Renal cortical epithelial cell (primary cell): ENCODE data around the gene KIFC1. TPM values are rescaled to one million over a fixed set of nuclear protein-coding genes. Genes with fewer than 3 reads are reported as not detected.
A peak's percentile ranks its signal among the peaks of the same experiment; 100 is the strongest.

Experiments
- DNase-seq: peaks from one replicate; pipeline ENCODE4 v3.0.0-alpha.2; 2011; ENCODE audit warnings: low read depth
- total RNA-seq: library from RNA; depleted of rRNA; stranded (reverse); fragments of >200 nt; gene quantifications from 2 replicates; pipeline ENCODE4 v1.2.3, GENCODE V29; 2014

The KIFC1 gene
- total RNA-seq, 1 donor from 2014 or later: 0.70 TPM

DNA sequence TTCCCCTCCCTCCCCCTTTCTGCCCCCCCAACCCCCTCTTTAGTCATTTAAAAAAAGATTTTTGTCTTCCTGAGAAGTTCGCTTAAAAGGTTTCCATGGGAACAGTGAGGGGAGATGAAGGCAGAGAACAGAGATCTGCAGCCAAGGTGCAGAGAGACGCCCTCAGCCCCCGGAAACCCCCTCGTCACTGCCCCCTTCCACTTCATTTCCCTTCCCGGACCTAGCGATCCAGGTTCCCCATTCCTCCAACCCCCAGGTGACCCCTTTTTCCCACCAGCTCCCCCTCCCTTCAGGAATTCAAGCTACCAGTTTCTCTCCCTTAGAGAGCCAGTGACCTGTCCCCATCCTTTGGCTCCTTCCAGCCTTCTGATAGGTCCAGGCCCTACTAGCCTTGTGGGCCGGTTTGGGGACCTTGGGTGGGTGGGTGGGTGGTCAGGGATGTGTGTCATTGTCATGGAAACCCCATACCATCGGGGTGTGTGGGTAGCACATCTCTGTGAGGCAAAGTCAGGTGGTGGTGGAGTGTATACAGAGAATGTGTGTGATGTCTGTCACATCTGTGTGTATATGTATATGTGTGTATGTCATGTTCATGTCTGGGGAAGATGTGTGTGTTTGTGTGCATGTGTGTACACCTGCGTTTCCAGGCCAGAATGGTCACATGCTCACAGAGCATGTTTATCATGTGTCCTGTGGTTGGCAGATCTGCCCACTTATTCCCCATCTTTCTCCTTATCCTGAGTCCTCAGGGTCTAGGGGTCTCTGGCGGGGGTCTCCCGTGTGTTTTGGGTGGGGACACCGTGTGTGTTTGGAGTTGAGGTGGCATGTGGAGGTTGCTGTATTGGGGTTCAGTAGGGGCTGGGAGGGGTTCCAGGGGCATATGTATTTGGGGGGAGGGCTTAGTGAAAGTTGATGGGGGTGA lies 35.2 kb downstream of the KIFC1 start:
- DNase-seq: no peak

DNA sequence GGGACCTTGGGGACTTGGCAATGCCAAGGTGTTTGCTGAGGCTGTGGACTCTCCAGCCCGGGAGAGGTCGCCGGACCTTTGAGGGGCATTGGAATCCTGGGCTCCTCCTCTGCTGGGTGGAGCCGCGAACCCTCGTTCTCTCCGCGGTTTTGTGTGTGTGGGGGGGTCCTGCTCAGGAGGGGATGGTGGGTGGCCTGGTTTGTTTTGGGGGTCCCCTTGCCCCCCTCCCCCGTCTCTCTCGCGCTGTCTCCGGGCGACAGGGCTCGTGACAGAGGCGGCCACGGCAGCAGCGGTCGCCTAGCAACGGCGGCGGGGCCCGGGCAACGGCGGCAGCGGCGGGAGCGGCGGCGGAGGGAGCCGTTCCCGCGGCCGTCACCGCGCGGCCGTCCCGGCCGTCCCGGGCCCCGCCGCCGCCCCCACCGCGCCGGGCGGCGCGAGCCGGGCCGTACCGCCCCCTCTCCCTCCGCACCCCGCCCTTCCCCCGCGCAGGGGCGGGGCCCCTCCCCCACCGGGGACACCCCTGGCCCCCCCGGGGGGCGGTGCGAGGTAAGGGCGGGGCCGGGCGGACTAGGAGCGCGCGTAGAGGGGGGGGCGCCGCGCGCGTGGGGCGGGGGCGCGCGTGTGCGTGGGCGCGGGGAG lies 36.1 kb downstream of the KIFC1 start:
- no peak for DNase-seq

DNA sequence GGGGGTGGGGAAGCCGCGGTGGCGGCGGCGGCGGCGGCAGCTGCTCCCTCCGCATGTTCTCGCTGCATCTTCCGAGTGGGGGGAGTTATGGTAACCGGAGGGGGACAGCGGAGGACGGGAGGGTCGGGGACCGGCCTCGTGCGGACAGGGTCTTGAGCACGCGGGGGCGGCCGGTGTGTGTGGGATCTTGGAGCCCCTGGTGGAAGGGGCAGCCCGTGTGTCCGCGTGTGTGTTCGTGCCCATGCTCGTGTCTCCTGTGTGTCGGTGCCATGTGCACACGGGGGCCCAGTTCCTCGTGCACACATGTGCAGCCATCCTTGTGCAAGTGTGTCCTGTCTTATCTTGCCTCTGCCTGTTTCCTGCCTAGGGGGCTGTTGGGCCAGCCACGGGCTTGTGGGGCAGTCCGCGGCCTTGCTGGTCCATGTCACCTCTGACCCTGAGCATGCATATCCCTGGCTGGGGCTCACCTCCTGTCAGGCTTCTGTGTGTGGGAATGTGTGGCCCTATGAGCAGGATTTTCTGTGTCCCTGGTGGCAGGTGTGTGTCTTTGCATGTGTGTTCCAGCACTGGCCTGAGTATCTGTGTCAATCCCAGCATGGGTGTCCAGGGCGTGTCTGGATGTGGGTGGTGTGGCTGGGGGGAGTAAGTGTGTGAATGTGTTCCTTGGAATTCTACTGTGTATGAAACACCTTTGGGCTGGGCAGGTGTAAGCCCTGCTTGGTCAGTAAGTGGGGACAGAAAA lies 36.8 kb downstream of the KIFC1 start:
- DNase-seq: peak; percentile 34

DNA sequence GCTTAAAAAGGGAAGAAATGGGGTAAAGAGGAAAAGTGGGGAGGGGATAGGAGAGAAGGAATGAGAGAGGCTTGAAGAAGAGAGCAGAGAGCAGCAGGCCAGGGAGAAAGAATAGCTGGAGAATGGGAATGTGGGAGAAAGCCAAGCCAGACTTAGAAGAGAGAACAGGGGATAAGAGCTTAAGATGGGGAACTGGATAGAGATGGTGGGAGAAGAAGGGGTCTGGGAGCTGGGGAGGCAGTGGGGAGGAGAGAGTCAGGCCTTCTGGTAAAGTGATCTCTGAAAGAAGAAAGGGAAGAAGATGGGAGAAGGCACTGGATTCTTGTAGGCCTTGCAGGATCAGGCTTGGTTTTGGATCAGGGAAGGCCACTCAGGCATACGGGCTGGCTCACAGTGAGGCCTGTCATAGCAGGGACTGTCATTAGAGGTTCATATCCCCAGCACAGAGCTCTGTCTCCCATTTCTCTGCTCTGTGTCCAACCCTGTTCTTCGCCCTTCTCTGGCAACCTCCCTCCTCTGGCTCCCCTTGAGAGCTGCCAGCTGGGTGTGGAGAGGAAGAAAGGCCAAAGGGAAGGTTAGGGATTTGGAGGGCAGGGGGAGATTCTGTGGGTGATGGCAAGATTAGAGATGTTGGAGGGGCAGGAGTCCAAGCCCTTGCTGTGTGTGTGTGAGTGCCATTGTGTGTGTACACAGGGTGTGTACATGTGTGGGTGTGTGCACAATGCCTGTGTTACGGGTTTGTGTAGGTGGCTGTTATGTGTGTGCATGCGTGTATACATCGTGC lies 37.5 kb downstream of the KIFC1 start:
- no peak for DNase-seq

DNA sequence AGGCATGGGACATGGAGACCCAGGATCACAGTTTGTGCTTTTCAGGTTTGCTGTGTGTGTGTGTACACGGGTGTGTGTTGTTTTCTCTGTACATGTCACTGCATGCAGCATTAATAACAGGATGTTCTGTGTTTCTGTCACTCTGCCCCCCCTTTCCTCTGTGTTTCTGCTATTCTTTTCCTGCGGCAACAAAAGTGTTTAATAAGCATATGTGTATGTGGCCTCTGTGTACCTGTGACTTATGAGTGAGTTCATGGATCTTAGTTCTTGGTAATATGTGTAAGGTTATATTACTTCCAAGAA lies 38.1 kb downstream of the KIFC1 start:
- DNase-seq: no peak

DNA sequence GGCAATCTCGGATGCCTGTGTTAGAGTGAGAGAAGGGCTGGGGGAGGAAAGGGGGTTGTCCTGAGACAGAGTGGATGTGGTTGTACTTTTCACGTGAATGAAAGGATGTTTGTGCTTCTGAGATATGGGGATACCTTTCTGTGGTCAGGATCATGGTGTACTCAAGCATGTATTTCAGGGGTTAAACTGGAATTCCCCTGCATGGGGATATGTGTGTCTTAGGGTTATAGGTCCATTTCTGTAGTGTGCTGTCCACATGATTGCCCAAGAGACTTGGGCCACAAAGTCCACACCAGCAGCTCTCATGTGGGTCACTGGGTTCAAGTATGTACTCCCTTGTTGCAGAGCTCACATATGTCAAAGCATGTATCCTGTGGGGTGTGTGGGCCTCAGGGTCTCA lies 38.7 kb downstream of the KIFC1 start:
- DNase-seq: peak; percentile 36

DNA sequence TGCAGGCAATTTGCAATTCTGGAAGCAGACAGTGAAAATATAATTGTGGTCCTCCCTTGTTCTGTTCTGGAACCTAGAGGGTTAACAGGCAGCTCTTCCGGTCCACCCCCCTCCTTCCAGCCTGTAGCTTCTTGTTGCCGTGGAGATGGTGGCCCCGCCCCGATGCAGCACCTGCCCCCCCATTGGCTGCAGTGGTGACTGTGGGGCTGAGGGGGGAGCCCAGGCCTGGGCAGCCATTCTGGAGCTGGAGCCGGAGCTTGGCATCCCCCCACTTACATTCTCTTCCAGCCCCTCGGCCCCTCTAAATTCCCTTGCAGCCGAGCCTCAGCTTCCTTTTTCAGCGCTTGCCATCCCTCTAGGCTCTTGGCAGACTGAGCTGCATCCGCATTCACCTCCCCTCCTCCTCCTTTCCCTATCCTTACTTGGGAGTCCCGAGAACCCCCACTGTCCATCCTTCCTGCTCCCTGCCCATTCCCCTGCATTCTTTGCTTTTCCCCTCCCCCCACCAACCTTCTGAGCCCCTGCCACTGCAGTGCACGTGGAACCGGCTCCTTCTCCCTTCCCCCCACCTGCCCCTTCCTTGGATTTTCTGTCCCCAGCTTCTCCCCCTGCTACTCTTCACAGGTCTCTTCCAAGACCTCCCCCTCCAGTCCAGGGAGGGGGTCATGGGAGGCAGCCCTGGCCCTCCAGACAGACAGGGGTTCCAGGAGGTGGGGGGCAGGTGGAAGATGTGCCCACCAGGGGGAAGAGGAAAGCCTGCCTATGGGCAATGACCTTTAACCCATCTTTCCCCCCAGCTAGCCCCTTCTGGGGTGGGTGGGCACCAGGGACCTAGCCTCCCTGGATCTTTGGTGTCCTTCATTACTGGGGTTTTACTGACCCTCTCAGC lies 39.6 kb downstream of the KIFC1 start:
- no peak for DNase-seq

DNA sequence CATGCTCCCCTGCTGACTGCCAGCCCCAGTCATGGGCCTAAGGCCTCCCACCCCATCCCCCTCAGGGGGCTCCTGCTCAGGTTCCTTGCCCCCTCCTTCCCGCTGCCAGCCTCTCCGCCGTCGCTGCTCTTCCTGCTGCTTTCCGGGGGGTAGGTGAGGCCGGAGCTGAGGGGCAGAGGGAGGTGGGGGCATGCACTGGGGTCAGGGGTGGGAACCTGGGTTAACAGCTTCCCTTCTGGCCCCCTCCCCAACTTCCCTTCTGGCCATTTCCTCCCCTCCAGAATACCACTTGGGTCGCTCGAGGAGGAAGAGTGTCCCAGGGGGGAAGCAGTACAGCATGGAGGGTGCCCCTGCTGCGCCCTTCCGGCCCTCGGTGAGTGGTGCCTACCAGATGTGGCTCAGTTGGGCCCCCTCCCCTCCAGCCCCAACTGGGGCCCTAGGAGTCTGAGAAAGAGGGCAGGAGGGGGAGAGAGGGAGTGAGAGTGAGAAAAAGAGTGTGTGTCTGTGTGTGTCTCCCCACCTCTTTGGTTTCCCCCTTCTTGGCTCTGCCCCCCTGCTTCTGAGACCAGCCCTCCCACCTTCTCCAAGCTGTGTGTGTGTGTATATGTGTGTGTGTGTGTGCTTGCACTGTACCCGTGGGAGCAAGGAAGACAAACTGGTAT lies 40.4 kb downstream of the KIFC1 start:
- DNase-seq: no peak

DNA sequence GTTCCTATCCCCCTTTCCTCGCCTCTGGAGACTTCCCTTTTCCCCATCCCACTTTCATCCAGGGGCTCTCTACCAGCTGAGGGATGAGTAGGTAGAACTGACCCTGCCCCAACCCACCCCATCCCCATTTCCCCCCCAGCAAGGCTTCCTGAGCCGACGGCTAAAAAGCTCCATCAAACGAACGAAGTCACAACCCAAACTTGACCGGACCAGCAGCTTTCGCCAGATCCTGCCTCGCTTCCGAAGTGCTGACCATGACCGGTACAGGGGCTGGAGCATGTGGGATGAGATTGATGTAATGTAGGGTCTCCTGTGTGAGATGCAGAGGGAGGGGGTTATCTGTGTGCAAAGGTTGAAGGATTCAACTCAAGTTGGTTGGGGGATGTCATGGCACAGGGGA lies 40.9 kb downstream of the KIFC1 start:
- DNase-seq: no peak

DNA sequence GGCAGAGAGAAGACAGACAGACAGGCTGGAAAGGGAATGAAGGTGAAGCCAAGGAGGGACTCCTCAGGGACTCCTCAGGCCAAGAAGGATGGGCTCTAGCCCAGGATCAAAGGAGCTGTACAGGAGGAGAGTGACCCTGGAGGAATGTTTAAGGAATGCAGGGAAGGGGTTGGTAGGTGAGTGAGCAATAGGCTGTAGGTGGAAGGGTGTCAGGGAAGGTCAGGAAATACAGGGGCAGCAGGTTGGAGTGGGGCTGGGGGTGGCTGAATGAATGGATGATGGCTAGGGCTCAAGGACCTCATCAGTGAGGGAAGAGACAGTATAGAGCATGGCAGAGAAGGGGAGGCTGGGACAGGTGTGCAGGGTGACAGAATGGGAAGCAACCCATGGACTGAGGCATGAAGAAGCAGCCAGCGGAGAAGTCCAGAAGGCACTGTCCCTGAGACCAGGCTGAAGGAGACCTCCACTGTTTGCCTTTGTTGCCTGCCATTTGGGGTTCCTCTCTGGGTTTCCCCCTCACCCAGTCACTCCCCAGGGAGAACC lies 41.4 kb downstream of the KIFC1 start:
- no peak for DNase-seq

DNA sequence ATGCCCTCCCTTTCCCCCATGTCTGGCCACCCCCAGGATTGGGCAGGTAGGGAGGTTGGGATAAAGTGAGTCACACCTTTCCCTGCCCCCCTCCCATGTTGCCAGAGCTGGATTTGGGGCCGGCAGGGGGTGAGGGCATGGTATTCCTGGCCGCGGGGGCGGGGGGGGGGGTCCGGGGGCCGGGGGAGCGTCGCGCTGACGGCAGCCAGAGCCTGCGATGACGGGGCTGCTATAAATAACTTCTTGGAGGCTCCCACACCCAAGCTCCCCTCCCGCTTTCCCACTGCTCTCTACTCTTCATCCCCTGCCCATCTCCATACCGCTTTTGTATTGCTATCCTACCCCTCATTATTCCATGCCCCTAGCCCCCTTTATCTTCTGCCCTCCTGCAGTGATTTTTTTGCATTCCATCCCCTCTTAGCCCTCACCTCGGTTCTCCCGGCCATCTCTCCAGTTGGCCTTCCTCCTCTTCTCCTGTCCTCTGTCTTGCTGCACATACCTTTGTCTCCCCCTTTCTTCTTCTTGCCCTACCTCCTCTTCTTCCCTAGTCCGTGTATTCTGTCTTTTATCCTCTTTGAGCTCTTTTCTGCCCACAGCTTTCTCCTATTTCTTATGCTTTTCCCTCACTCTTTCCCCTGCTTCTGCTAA lies 42.0 kb downstream of the KIFC1 start:
- no peak for DNase-seq

DNA sequence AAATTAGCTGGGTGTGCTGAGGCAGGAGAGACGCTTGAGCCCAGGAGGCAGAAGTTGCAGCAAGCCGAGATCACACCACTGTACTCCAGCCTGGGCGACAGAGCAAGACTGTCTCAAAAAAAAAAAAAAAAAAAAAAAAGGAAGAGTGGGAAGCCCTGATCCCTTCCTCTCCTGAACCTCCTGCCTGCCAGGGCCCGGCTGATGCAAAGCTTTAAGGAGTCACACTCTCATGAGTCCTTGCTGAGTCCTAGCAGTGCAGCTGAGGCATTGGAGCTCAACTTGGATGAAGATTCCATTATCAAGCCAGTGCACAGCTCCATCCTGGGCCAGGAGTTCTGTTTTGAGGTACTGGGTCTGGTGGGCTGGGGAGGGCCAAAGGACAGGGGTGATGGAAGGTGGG lies 43.3 kb downstream of the KIFC1 start:
- DNase-seq: no peak

DNA sequence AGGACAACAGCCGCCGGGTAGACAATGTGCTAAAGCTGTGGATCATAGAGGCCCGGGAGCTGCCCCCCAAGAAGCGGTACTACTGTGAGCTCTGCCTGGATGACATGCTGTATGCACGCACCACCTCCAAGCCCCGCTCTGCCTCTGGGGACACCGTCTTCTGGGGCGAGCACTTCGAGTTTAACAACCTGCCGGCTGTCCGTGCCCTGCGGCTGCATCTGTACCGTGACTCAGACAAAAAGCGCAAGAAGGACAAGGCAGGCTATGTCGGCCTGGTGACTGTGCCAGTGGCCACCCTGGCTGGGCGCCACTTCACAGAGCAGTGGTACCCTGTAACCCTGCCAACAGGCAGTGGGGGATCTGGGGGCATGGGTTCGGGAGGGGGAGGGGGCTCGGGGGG lies 46.0 kb downstream of the KIFC1 start:
- no peak for DNase-seq

DNA sequence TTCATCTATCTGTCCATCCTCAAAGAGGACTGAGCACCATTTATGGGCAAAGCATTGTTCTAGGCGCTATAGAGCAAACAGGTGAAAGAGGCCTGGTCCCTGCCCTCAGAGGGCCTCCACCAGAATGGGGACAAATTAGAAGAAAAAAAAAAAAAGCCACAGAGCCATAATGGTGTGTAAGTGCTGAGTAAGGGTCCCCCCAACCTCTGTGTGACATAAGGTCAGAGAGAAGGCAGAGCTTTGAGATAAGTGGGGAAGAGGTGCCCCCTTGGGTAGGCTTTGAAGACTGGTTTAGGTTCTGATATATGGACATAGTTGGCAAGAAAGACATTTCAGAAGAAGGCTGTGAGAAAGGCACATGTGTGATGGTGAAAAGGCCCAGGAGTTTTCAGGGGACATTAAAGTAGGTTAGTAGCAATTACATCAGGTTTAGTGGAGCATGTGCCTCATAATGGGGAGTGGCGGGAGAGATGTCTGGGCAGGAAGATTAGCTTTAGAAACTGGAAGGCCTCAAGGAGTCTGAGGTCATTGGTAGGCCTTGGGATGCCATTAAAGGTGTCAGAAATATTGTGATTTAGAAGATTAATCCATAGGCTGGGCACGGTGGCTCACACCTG lies 47.5 kb downstream of the KIFC1 start:
- DNase-seq: no peak

DNA sequence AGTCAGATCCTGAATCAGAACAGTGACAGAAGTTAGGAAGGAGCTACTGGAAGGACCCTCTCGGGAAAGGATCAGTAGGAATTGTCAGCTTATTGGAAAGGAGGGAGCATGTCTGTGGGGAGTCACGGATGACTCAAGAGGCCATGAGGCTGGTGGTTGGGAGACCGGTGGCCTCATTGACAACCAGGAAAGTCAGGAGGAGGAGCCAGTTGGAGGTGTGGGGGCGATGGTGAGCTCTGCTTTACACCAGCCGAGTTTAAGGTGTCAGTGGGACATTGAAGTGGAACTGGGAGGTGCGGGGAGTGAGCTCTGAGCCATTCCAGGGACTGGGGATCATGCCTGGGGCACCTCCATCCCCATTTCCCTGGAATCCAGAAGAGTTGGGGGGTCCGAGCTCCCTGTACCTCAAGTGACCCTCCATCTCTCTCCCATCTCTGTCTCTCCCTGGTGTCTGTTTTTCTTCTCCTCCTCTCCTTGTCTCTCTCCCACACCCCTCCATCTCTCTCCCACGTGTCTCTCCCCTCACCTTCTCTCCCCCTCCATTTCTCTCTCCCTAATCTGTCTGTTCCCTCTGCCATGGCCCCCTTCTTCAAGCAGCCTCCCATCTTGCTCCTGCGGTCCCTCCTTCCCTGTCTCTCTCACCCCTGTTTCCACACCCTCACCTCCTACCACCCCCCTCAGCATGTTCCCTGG lies 48.5 kb downstream of the KIFC1 start:
- no peak for DNase-seq

DNA sequence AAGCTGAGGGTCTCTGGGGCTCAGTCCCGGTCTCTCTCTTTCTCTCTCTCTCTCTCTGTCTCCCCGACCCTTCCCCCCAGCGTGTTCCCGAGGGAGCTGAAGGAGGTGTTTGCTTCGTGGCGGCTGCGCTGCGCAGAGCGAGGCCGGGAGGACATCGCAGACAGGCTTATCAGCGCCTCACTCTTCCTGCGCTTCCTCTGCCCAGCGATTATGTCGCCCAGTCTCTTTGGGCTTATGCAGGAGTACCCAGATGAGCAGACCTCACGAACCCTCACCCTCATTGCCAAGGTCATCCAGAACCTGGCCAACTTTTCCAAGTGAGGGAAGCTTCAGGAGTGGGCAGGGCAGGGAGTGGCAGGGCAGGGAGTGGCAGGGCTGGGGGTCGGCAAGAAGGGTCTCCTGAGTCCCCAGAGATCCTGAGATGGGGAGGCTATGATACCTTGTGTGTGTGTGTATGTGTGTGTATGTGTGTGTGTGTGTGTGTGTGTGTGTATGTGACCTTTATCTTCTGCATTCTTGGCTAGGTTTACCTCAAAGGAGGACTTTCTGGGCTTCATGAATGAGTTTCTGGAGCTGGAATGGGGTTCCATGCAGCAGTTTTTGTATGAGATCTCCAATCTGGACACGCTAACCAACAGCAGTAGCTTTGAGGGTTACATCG lies 49.2 kb downstream of the KIFC1 start:
- no peak for DNase-seq

DNA sequence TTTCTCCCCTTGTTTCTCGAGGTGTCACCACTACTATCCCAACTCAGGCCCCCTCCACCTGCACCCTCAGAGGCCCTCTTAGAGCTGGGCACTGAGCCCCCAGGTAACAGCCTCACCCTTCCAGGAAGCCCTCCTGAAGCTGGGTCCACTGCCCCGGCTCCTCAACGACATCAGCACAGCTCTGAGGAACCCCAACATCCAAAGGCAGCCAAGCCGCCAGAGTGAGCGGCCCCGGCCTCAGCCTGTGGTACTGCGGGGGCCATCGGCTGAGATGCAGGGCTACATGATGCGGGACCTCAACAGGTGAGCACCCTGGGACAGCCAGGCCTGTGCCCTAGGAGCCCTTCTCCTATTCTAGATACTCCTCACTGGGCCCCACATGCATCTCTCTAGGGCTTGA lies 49.8 kb downstream of the KIFC1 start:
- no peak for DNase-seq

DNA sequence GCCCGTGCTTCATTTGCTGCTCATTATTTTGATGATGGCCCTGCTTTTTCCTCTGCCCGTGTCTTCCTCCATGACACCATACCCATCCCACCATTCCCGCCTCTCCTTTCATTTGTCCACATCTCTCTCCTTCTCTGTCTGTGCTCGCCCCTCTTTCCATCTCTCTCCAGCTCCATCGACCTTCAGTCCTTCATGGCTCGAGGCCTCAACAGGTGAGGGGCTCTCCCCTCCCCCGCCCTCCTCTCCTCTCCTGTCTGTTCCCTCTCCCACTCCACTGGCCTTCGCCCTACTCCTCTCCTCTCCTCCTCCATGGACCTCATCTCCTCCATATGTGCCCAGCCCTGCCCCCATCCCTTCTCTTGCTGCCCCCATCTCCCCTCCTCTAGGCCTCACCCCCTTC lies 50.7 kb downstream of the KIFC1 start:
- no peak for DNase-seq
